ENCODE results near the gene TNK1.
"Not testable (repeated sequence)": the region's sequence is repeated elsewhere in the genome, so short reads cannot be mapped to it uniquely, and the experiment has no call there.

The TNK1 gene

GRCh38 chr17:7355573-7355972 lies 25.3 kb upstream of the TNK1 start:
- no peak for DNase-seq
- Histone ChIP-seq H3K36me3 (ENCODE audit: control insufficient read depth in 4 of 4, insufficient read depth in 4 of 4, low read length in 3 of 4) (peaks cover 0 to 18% (median 0%) of the 10 kb centered on the region in 4 experiments), H3K27me3 (replicated peaks in 2 of 5; ENCODE audit: control insufficient read depth in 4 of 5, insufficient read depth in 5 of 5, low read length in 4 of 5) (no peaks in the 10 kb centered on the region), H3K27ac (ENCODE audit: insufficient read depth in 1 of 2, low read depth in 1 of 2, low read length in 2 of 2, poor library complexity in 1 of 2, severe bottlenecking in 2 of 2) (no peak overlapping the region), H3K9me3 (ENCODE audit: control extremely low read depth in 1 of 5, control insufficient read depth in 4 of 5, insufficient read depth in 2 of 5, low read depth in 1 of 5, low read length in 4 of 5) (no peaks in the 10 kb centered on the region), H3K4me1 (ENCODE audit: control extremely low read depth in 1 of 4, control insufficient read depth in 4 of 4, insufficient read depth in 4 of 4, low read length in 3 of 4) (peaks cover 0 to 26% (median 10%) of the 10 kb centered on the region in 4 experiments), H3K4me3 (ENCODE audit: control insufficient read depth in 1 of 7, extremely low read depth in 1 of 7, insufficient read depth in 4 of 7, low read depth in 2 of 7, low read length in 6 of 7) (no peak overlapping the region)
- ChIA-PET POLR2A (interaction anchor here (0.5 to 1.7 kb wide), 4 partner anchors 17 to 129 kb away, joined by 3 to 6 read pairs (median 4); partner anchors contain the start of gene POLR2A), CTCF (interaction anchor here (0.5 to 4.4 kb wide), 34 partner anchors 11 to 332 kb away, joined by 3 to 28 read pairs (median 4); partner anchors contain the start of genes GPS2, NEURL4, NLGN2 and POLR2A)
- WGBS (ENCODE audit: insufficient coverage): 94% methylated on average over 5 of the region's 8 CpGs

- H3K27ac ChIP-seq (ENCODE audit: insufficient read depth in 1 of 2, low read depth in 1 of 2, low read length in 2 of 2, poor library complexity in 1 of 2, severe bottlenecking in 2 of 2): no peak overlapping the region
- H3K4me3 ChIP-seq (ENCODE audit: control insufficient read depth in 1 of 7, extremely low read depth in 1 of 7, insufficient read depth in 4 of 7, low read depth in 2 of 7, low read length in 6 of 7): no peak overlapping the region
- CTCF ChIA-PET: interaction anchor here (0.5 to 4.4 kb wide), 32 partner anchors 12 to 331 kb away, joined by 3 to 28 read pairs (median 4); partner anchors contain the start of genes NEURL4, NLGN2, POLR2A and SENP3
- H3K27me3 ChIP-seq (replicated peaks in 2 of 5; ENCODE audit: control insufficient read depth in 4 of 5, insufficient read depth in 5 of 5, low read length in 4 of 5): no peaks in the 10 kb centered on the region
- 0% methylated on average over 8 of the region's 12 CpGs for WGBS (ENCODE audit: insufficient coverage)
- peak; percentile 84 to 92 (median 89) for DNase-seq
- no peaks in the 10 kb centered on the region for H3K9me3 ChIP-seq (ENCODE audit: control extremely low read depth in 1 of 5, control insufficient read depth in 4 of 5, insufficient read depth in 2 of 5, low read depth in 1 of 5, low read length in 4 of 5)
- peaks cover 0 to 20% (median 7%) of the 10 kb centered on the region in 4 experiments for H3K4me1 ChIP-seq (ENCODE audit: control extremely low read depth in 1 of 4, control insufficient read depth in 4 of 4, insufficient read depth in 4 of 4, low read length in 3 of 4)
- POLR2A ChIA-PET: interaction anchor here (0.5 to 1.7 kb wide), 4 partner anchors 28 to 136 kb away, joined by 3 to 6 read pairs (median 4); partner anchors contain the start of gene POLR2A
- peaks cover 0 to 13% (median 0%) of the 10 kb centered on the region in 4 experiments for H3K36me3 ChIP-seq (ENCODE audit: control insufficient read depth in 4 of 4, insufficient read depth in 4 of 4, low read length in 3 of 4)
Measured at GRCh38 chr17:7356072-7356549, 24.8 kb upstream of the TNK1 start.

- peaks cover 0 to 14% (median 5%) of the 10 kb centered on the region in 4 experiments for H3K4me1 ChIP-seq (ENCODE audit: control extremely low read depth in 1 of 4, control insufficient read depth in 4 of 4, insufficient read depth in 4 of 4, low read length in 3 of 4)
- WGBS (ENCODE audit: insufficient coverage): 100% methylated on average over 5 of the region's 8 CpGs
- H3K27me3 ChIP-seq (replicated peaks in 2 of 5; ENCODE audit: control insufficient read depth in 4 of 5, insufficient read depth in 5 of 5, low read length in 4 of 5): no peaks in the 10 kb centered on the region
- H3K9me3 ChIP-seq (ENCODE audit: control extremely low read depth in 1 of 5, control insufficient read depth in 4 of 5, insufficient read depth in 2 of 5, low read depth in 1 of 5, low read length in 4 of 5): no peaks in the 10 kb centered on the region
- no peak overlapping the region for H3K4me3 ChIP-seq (ENCODE audit: control insufficient read depth in 1 of 7, extremely low read depth in 1 of 7, insufficient read depth in 4 of 7, low read depth in 2 of 7, low read length in 6 of 7)
- DNase-seq: no peak
- no peak overlapping the region for H3K27ac ChIP-seq (ENCODE audit: insufficient read depth in 1 of 2, low read depth in 1 of 2, low read length in 2 of 2, poor library complexity in 1 of 2, severe bottlenecking in 2 of 2)
- POLR2A ChIA-PET: interaction anchor here (0.6 to 1.7 kb wide), 3 partner anchors 25 to 136 kb away, joined by 3 to 6 read pairs (median 5); partner anchors contain the start of gene POLR2A
- CTCF ChIA-PET: interaction anchor here (1.0 to 4.4 kb wide), 13 partner anchors 11 to 204 kb away, joined by 3 to 28 read pairs (median 8); partner anchors contain the start of genes NEURL4, NLGN2, SENP3 and TMEM102
- peaks cover 0 to 10% (median 0%) of the 10 kb centered on the region in 4 experiments for H3K36me3 ChIP-seq (ENCODE audit: control insufficient read depth in 4 of 4, insufficient read depth in 4 of 4, low read length in 3 of 4)
Measured at GRCh38 chr17:7356756-7357155, 24.1 kb upstream of the TNK1 start.

GRCh38 chr17:7357381-7357780 lies 23.5 kb upstream of the TNK1 start:
- no peaks in the 10 kb centered on the region for H3K9me3 ChIP-seq (ENCODE audit: control extremely low read depth in 1 of 5, control insufficient read depth in 4 of 5, insufficient read depth in 2 of 5, low read depth in 1 of 5, low read length in 4 of 5)
- H3K36me3 ChIP-seq (ENCODE audit: control insufficient read depth in 4 of 4, insufficient read depth in 4 of 4, low read length in 3 of 4): peaks cover 0 to 7% (median 0%) of the 10 kb centered on the region in 4 experiments
- H3K27ac ChIP-seq (ENCODE audit: insufficient read depth in 1 of 2, low read depth in 1 of 2, low read length in 2 of 2, poor library complexity in 1 of 2, severe bottlenecking in 2 of 2): no peak overlapping the region
- 93% methylated on average over 1 of the region's 2 CpGs for WGBS (ENCODE audit: insufficient coverage)
- ChIA-PET POLR2A (no interaction called here), CTCF (interaction anchor here (1.3 to 2.1 kb wide), 2 partner anchors 11 to 41 kb away, joined by 3 to 8 read pairs; no protein-coding TSS in a partner anchor)
- no peaks in the 10 kb centered on the region for H3K27me3 ChIP-seq (replicated peaks in 2 of 5; ENCODE audit: control insufficient read depth in 4 of 5, insufficient read depth in 5 of 5, low read length in 4 of 5)
- H3K4me3 ChIP-seq (ENCODE audit: control insufficient read depth in 1 of 7, extremely low read depth in 1 of 7, insufficient read depth in 4 of 7, low read depth in 2 of 7, low read length in 6 of 7): no peak overlapping the region
- H3K4me1 ChIP-seq (ENCODE audit: control extremely low read depth in 1 of 4, control insufficient read depth in 4 of 4, insufficient read depth in 4 of 4, low read length in 3 of 4): peaks cover 0 to 11% (median 4%) of the 10 kb centered on the region in 4 experiments
- no peak for DNase-seq

- no peaks in the 10 kb centered on the region for H3K27me3 ChIP-seq (replicated peaks in 2 of 5; ENCODE audit: control insufficient read depth in 4 of 5, insufficient read depth in 5 of 5, low read length in 4 of 5)
- H3K4me3 ChIP-seq (ENCODE audit: control insufficient read depth in 1 of 7, extremely low read depth in 1 of 7, insufficient read depth in 4 of 7, low read depth in 2 of 7, low read length in 6 of 7): no peak overlapping the region
- no peaks in the 10 kb centered on the region for H3K9me3 ChIP-seq (ENCODE audit: control extremely low read depth in 1 of 5, control insufficient read depth in 4 of 5, insufficient read depth in 2 of 5, low read depth in 1 of 5, low read length in 4 of 5)
- no peaks in the 10 kb centered on the region for H3K4me1 ChIP-seq (ENCODE audit: control extremely low read depth in 1 of 4, control insufficient read depth in 4 of 4, insufficient read depth in 4 of 4, low read length in 3 of 4)
- H3K36me3 ChIP-seq (ENCODE audit: control insufficient read depth in 4 of 4, insufficient read depth in 4 of 4, low read length in 3 of 4): no peaks in the 10 kb centered on the region
- H3K27ac ChIP-seq (ENCODE audit: insufficient read depth in 1 of 2, low read depth in 1 of 2, low read length in 2 of 2, poor library complexity in 1 of 2, severe bottlenecking in 2 of 2): no peak overlapping the region
- DNase-seq: no peak
- WGBS (ENCODE audit: insufficient coverage): 59% methylated on average over 3 of the region's 3 CpGs
- ChIA-PET CTCF (interaction anchor here (0.8 to 1.8 kb wide), 2 partner anchors 8 to 40 kb away, joined by 3 to 4 read pairs; no protein-coding TSS in a partner anchor), POLR2A (no interaction called here)
Measured at GRCh38 chr17:7361906-7362305, 19.0 kb upstream of the TNK1 start.

GRCh38 chr17:7363311-7363710 lies 17.6 kb upstream of the TNK1 start:
- Histone ChIP-seq H3K27ac (ENCODE audit: insufficient read depth in 1 of 2, low read depth in 1 of 2, low read length in 2 of 2, poor library complexity in 1 of 2, severe bottlenecking in 2 of 2) (no peak overlapping the region), H3K36me3 (ENCODE audit: control insufficient read depth in 4 of 4, insufficient read depth in 4 of 4, low read length in 3 of 4) (no peaks in the 10 kb centered on the region), H3K4me1 (ENCODE audit: control extremely low read depth in 1 of 4, control insufficient read depth in 4 of 4, insufficient read depth in 4 of 4, low read length in 3 of 4) (no peaks in the 10 kb centered on the region), H3K27me3 (replicated peaks in 2 of 5; ENCODE audit: control insufficient read depth in 4 of 5, insufficient read depth in 5 of 5, low read length in 4 of 5) (no peaks in the 10 kb centered on the region), H3K4me3 (ENCODE audit: control insufficient read depth in 1 of 7, extremely low read depth in 1 of 7, insufficient read depth in 4 of 7, low read depth in 2 of 7, low read length in 6 of 7) (no peak overlapping the region), H3K9me3 (ENCODE audit: control extremely low read depth in 1 of 5, control insufficient read depth in 4 of 5, insufficient read depth in 2 of 5, low read depth in 1 of 5, low read length in 4 of 5) (no peaks in the 10 kb centered on the region)
- 94% methylated on average over 5 of the region's 6 CpGs for WGBS (ENCODE audit: insufficient coverage)
- DNase-seq: no peak
- POLR2A ChIA-PET: no interaction called here
- CTCF ChIA-PET: interaction anchor here (1.8 kb wide), 1 partner anchor 10 kb away, joined by 4 read pairs; no protein-coding TSS in a partner anchor

GRCh38 chr17:7365963-7366362 lies 14.9 kb upstream of the TNK1 start:
- H3K4me1 ChIP-seq (ENCODE audit: control extremely low read depth in 1 of 4, control insufficient read depth in 4 of 4, insufficient read depth in 4 of 4, low read length in 3 of 4); POLR2A ChIA-PET: not testable (repeated sequence)
- CTCF ChIA-PET: interaction anchor here (1.2 kb wide), 1 partner anchor 71 kb away, joined by 3 read pairs; no protein-coding TSS in a partner anchor

More at GRCh38 chr17:7365963-7366362, 14.9 kb upstream of the TNK1 start:
- not testable (repeated sequence) for H3K36me3 ChIP-seq (ENCODE audit: control insufficient read depth in 4 of 4, insufficient read depth in 4 of 4, low read length in 3 of 4); H3K4me3 ChIP-seq (ENCODE audit: control insufficient read depth in 1 of 7, extremely low read depth in 1 of 7, insufficient read depth in 4 of 7, low read depth in 2 of 7, low read length in 6 of 7); H3K27ac ChIP-seq (ENCODE audit: insufficient read depth in 1 of 2, low read depth in 1 of 2, low read length in 2 of 2, poor library complexity in 1 of 2, severe bottlenecking in 2 of 2); H3K9me3 ChIP-seq (ENCODE audit: control extremely low read depth in 1 of 5, control insufficient read depth in 4 of 5, insufficient read depth in 2 of 5, low read depth in 1 of 5, low read length in 4 of 5); H3K27me3 ChIP-seq (replicated peaks in 2 of 5; ENCODE audit: control insufficient read depth in 4 of 5, insufficient read depth in 5 of 5, low read length in 4 of 5); DNase-seq
- WGBS (ENCODE audit: insufficient coverage): no CpG with 5 or more reads among the region's 7 CpGs

All from common myeloid progenitor, CD34-positive (primary cell).